Stomach smooth muscle (tissue), 2 donors: ENCODE results near the gene LRRC8D.

ENCODE experiments used
- H3K27ac ChIP-seq: one replicate; pipeline ENCODE4 v1.7.0; 2013; ENCODE audit warnings: mild to moderate bottlenecking, low read length, inconsistent platforms
- H3K27me3 ChIP-seq, 2 donors: one replicate each; pipeline ENCODE4 v1.7.0; 2013; ENCODE audit warnings: low read length in 2 of 2; ENCODE audit not compliant: insufficient read depth in 2 of 2, control insufficient read depth in 1 of 2
- H3K36me3 ChIP-seq, 2 donors: one replicate each; pipeline ENCODE4 v1.7.0; 2013; ENCODE audit warnings: low read length in 2 of 2; ENCODE audit not compliant: control insufficient read depth in 2 of 2, insufficient read depth in 2 of 2
- H3K4me1 ChIP-seq: one replicate; pipeline ENCODE4 v1.7.0; 2013; ENCODE audit warnings: low read length; ENCODE audit not compliant: control insufficient read depth, insufficient read depth
- H3K4me3 ChIP-seq, 2 donors: one replicate each; pipeline ENCODE4 v1.7.0; 2013; ENCODE audit warnings: low read length in 2 of 2
- H3K9ac ChIP-seq, 2 donors: one replicate each; pipeline ENCODE4 v1.7.0; 2013; ENCODE audit warnings: low read length in 2 of 2, mild to moderate bottlenecking in 1 of 2
- H3K9me3 ChIP-seq, 2 donors: one replicate each; pipeline ENCODE4 v1.7.0; 2013; ENCODE audit warnings: low read length in 2 of 2; ENCODE audit not compliant: control insufficient read depth in 2 of 2
- donor health status: healthy.
- donor health status: Pancreatic carcinoma.

LRRC8D gene

GRCh38 chr1:89897347-89898133, 76.7 kb downstream of the LRRC8D start:
- Histone ChIP-seq H3K27me3 (no peaks in the 10 kb centered on the region), H3K27ac (no peak overlapping the region), H3K4me3 (no peak overlapping the region), H3K4me1 (no peaks in the 10 kb centered on the region), H3K9ac (no peak overlapping the region), H3K9me3 (no peaks in the 10 kb centered on the region), H3K36me3 (no peaks in the 10 kb centered on the region)

DNA sequence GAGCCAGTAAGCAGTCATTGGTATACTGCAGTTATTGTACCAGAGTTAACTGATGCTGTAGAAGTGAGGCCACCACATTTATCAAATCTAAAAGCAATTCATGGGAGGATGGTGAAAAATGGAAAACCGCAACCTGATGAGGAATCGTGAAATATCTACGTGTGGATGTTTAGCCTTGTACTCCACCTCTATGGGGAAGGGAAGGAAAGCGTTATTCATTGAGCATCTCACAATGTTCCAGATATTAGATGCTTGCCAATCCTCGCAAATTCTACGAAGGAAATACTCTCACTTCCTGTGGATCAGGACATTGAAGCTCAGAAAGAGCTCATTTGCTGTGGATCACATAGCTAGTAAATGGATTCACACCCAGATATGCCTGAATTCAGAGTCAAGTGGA, 77.3 kb downstream of the LRRC8D start:
- H3K27ac ChIP-seq, result no peak overlapping the region
- no peak overlapping the region for H3K4me3 ChIP-seq
- no peaks in the 10 kb centered on the region for H3K27me3 ChIP-seq
- no peak overlapping the region for H3K9ac ChIP-seq
- no peaks in the 10 kb centered on the region for H3K36me3 ChIP-seq
- H3K4me1 ChIP-seq, result no peaks in the 10 kb centered on the region
- H3K9me3 ChIP-seq, result no peaks in the 10 kb centered on the region

GRCh38 chr1:89898695-89899470, 78.1 kb downstream of the LRRC8D start:
- H3K36me3 ChIP-seq, result no peaks in the 10 kb centered on the region
- H3K9ac ChIP-seq, result no peak overlapping the region
- no peaks in the 10 kb centered on the region for H3K4me1 ChIP-seq
- no peaks in the 10 kb centered on the region for H3K9me3 ChIP-seq
- H3K27ac ChIP-seq, result no peak overlapping the region
- H3K4me3 ChIP-seq, result no peak overlapping the region
- H3K27me3 ChIP-seq, result no peaks in the 10 kb centered on the region

DNA sequence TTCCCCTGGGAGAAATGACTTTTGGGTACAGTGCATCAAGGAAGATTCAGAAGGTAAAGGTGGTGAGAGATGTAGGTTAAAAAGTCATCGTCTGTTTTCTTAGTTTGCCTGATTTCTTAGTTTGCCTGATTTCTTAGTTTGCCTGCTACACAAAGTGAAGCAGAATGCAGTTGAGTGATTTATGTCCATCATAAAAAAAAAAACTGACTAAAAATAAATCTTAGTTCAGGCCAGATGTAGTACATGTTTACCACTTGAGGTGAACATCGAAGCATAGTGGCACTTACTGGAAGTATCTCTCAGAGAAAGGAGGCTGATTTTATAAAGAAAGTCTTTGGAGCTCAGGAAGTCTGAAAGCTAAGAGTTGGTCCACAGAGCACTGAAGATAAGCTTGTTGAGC, 79.5 kb downstream of the LRRC8D start:
- Histone ChIP-seq H3K27me3 (no peaks in the 10 kb centered on the region), H3K36me3 (no peaks in the 10 kb centered on the region), H3K4me1 (no peaks in the 10 kb centered on the region), H3K4me3 (no peak overlapping the region), H3K9ac (no peak overlapping the region), H3K9me3 (no peaks in the 10 kb centered on the region), H3K27ac (no peak overlapping the region)

- Histone ChIP-seq H3K27ac (no peak overlapping the region), H3K36me3 (no peaks in the 10 kb centered on the region)
Observed at GRCh38 chr1:89900791-89901708, 80.2 kb downstream of the LRRC8D start.

GRCh38 chr1:89901957-89902669, 81.3 kb downstream of the LRRC8D start:
- Histone ChIP-seq H3K27ac (no peak overlapping the region), H3K36me3 (no peaks in the 10 kb centered on the region), H3K9me3 (no peaks in the 10 kb centered on the region), H3K27me3 (no peaks in the 10 kb centered on the region), H3K4me3 (no peak overlapping the region), H3K4me1 (no peaks in the 10 kb centered on the region), H3K9ac (no peak overlapping the region)

More at GRCh38 chr1:89900791-89901708, 80.2 kb downstream of the LRRC8D start:
- no peak overlapping the region for H3K4me3 ChIP-seq
- H3K9me3 ChIP-seq, result no peaks in the 10 kb centered on the region
- H3K27me3 ChIP-seq, result no peaks in the 10 kb centered on the region
- no peaks in the 10 kb centered on the region for H3K4me1 ChIP-seq
- H3K9ac ChIP-seq, result no peak overlapping the region

DNA sequence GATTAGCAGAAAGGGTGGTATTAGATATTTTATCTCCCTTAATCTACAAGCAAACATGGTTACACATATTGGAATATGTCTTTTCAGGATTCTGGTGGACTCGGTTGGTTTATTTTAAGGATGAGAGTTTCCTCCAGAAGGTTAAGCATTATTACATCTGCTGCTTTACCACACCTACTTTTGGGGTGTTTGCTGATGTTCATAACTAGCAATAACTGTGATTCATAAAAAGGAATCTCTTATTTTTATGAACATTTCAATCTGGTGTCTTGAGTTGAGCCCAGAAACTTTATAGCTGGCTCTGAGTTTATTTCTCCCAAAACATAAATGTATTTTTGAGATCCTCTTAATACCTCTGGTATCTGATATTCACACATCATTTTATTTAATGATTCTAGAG, 82.7 kb downstream of the LRRC8D start:
- no peaks in the 10 kb centered on the region for H3K27me3 ChIP-seq
- H3K4me1 ChIP-seq, result no peaks in the 10 kb centered on the region
- no peak overlapping the region for H3K27ac ChIP-seq
- no peaks in the 10 kb centered on the region for H3K36me3 ChIP-seq
- no peak overlapping the region for H3K9ac ChIP-seq
- no peaks in the 10 kb centered on the region for H3K9me3 ChIP-seq
- H3K4me3 ChIP-seq, result no peak overlapping the region

DNA sequence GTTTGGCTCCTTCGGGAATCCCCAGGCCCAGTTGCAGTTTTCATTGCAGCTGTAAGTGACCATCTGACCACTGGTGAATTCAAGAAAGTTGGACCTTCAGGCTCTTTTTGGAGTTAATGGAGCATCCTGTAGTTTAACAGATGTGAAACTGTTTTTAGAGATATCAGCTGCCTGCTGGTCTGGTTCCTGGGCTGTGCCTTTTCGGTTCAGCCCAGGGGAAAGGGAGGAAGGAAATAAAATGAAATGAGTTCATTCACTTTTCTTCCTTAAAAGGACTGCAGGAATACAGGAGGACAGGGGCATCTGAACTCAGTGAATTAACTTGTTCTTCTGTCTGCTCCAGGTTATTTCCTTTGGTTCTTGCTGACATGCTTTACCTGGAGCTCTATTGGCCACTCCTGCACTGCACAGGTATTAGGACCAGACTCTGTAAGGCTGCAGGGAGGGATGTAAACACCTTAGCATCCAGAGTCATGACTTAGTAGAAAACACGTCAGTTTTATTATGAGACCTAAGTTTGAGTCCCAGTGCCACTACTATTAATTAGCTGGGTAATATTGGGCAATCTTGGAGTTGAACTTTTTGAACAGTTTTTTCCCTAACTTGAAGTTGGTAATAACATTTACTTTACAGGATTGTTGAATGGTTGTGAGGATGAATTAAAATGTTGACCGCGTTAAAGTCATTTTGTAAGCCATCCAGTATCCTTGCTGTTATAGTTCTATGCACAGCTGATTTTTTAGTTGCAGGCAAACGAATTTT, 83.6 kb downstream of the LRRC8D start:
- no peak overlapping the region for H3K4me3 ChIP-seq
- H3K9ac ChIP-seq, result no peak overlapping the region
- no peaks in the 10 kb centered on the region for H3K27me3 ChIP-seq
- H3K27ac ChIP-seq, result no peak overlapping the region
- no peaks in the 10 kb centered on the region for H3K9me3 ChIP-seq
- H3K4me1 ChIP-seq, result no peaks in the 10 kb centered on the region
- no peaks in the 10 kb centered on the region for H3K36me3 ChIP-seq

- H3K4me3 ChIP-seq, result no peak overlapping the region
- no peak overlapping the region for H3K27ac ChIP-seq
- H3K27me3 ChIP-seq, result no peaks in the 10 kb centered on the region
- H3K9me3 ChIP-seq, result no peaks in the 10 kb centered on the region
- H3K9ac ChIP-seq, result no peak overlapping the region
- H3K36me3 ChIP-seq, result no peaks in the 10 kb centered on the region
- H3K4me1 ChIP-seq, result no peaks in the 10 kb centered on the region
Observed at GRCh38 chr1:89905395-89906058, 84.7 kb downstream of the LRRC8D start.
